Suppressor macrophage (primary cell): ENCODE data around the gene ELMO2.

Source experiments
- DNase-seq, 4 experiments: peaks; one replicate each; pipeline ENCODE4 v3.0.0-alpha.2; 2020 to 2022

The ELMO2 gene

DNA sequence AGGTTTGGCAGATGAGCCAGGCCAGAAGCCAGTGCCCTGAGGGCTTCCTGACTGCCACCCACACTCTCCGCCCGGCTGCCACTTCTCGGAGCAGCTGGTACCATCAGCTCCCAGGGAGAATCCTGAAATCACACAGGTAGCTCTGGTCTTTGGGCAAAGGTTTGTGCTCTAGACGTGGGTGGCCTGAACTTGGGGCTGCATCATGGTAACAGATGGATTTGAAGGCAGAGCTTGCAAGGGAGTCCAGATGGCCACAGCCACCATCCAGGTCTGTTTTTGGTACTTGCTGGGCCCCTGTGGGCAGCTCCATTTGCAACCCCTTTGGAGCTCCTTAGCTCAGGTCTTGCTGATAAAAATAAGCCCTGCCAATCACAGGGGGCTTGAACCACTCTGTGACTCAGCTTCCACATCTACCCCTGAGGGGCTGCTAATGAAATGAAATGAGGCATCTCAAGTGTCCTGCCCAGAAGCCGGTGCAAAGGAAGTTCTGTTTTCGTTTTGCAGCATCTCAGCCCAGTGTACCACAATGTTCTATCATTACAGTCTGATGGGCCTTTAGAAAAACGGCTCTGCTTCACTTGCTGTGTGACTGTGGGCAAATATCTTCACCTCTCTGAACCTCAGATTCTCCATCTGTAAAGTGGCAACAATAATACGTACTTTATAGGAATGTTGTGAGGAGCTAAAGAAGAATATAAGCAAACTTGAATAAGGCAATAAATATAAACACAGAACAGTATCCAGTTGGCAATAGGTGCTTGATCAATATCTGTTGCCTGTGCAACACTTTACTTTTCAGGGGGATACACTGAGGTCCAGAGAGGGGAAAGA lies 73.0 kb downstream of the ELMO2 start:
- no peak for DNase-seq

DNA sequence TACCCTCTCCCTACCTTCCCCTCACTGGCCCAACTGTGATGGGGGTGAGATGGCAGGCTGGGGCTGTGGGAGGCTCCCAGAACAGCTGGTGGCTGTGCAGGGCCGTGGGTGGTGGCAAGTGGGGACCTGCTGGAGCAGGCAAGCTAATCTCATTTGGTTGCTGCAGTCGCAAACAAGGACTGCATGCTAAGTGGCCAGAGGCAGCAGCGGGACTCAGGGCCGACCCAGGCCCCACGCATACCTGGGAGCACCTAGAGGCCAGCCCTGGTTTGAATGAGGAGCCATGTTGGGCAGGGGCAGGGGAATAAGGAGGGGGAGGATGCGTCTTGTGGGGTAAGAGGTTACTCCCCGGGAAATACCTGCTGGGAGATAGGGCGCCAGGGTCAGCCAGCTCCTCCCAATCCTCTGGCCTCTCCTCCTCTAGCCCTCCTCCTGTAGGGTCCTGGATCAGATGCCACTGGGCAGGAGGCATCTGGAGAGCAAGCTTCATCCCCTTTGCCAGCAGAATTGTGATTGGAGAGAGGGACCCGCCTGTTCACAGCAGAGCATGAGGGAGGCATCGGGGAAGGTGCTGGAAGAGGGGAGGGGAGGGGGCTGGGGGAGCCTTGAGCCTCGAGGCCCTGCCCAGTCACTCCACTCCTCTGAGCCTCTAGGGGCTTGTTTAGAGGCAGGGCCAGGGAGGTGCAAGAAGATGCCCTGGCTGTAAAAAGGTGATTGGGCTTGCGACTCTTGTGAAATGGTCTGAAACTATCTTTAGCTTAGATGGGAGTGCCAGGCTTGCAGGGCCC lies 73.8 kb downstream of the ELMO2 start:
- DNase-seq, result no peak

DNA sequence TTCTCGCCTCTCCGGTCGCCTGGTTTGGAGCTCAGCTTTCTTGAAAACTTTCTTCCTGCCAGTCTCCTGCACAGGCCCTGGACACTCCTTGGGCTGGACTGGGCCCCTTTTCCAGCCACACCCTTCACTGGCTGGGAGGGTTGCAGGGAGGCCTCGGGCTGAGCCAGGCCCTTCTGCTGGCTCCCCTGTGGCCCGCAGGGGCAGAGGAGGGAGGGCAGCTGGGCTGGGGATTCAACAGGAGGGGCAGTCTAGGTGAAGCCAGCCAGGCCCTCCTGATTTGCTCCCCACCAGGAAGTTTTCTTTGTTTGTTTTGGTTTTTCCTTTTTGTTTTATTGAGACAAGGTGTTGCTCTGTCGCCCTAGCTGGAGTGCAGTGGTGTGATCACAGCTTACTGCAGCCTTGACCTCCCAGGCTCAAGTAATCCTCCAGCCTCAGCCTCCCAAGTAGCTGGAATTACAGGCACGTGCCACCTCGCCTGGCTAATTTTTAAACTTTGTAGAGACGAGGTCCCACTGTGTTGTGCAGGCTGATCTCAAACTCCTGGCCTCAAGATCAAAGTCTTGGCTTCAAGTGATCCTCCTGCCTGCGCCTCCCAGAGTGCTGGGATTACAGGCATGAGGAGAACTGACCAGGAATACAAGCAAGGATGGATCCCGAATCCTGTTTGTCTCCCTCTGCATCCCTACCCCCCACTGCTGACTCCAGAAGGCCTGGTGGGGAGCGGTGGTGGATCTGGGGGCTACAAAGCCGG lies 74.6 kb downstream of the ELMO2 start:
- DNase-seq, result no peak

DNA sequence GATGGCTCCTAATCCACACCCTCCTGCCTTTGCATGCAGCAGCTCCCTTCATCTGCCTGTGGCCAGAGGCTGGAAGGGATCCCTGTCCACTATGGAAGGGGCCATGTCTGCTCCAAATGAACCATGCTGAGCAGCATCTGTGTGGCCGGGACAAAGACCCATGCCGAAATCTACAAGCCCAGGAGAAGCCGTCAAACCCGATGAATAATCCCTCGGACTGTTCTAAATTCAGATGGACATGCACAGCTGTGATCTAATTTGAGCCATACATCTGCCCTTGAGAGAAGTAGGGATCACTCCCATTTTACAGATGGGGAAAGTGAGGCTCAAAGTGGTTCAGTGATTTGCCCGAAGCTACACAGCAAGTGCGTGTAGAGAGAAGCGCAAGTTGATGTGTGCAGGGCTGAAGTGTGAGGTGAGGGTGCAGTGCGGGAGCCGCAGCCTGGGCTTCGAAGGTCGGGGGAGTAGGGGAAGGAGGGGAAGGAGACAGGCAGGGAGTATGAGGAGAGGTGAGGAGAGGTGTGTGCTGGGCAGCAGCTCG lies 75.5 kb downstream of the ELMO2 start:
- no peak for DNase-seq

DNA sequence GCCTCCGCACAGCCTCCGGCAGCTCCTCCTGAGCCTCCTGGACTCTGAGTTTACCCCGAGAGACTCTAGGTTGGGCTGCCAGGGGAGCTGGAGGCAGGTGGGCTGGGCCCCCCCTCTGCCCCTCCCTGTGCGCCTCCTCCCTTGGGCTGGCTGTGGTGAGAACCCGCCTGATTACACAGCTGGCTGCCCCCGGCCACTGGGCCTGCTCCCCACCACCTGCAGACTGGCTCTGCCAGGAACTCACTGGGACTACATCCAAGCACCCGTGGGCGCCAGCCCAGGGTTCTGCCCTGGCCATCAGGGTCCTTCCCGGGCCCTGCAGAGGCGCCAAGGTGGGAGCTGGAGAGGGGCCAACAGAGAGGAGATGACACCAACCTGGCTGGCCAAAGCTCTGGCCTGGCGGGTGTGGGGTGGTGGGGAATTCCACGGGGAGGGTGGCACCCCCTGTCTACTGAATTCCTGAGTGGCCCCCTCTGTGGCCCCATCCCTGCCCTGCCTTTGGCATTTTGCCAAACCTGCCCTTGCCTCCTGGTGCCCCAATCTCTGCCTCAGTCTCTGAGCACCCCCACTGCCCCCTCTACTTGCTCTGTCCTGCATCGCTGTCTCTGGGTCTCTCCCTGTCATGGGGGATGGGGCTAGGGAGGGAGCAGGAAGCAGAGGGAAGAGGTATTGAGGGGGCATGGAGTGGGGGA lies 76.2 kb downstream of the ELMO2 start:
- DNase-seq, result no peak

DNA sequence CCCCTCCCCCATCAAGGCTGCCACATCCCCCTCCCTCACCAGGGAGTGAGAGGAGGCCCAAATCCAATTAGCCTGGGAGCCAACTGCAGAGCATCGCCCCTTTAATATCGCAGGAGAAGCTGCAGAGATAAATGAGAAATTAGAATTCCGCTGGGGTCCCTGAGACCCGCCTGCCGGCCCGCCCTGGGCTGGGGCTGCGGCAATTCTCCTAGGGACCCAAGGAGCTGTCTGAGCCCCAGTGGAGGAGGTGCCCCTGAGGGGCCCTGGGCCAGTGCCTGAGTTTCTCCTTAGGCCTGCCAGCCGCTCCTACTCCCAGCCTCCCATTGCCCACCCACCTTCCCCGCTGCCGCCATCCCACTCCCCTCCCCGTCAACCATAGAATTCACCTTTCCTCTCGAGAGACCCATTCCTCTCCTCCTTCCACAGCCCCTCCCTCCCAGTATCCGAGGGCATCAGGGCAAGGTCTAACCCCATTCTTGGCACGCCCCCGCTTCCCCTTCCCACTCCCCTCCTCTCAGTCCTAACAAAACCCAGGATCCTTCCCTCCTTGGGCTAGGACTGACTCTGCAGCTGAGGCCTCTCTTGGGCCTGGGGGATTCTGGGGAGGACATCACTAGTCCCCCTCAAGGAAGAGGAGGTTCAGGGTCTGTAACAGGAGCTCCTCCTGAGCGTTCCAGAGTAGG lies 78.1 kb downstream of the ELMO2 start:
- DNase-seq, result no peak

DNA sequence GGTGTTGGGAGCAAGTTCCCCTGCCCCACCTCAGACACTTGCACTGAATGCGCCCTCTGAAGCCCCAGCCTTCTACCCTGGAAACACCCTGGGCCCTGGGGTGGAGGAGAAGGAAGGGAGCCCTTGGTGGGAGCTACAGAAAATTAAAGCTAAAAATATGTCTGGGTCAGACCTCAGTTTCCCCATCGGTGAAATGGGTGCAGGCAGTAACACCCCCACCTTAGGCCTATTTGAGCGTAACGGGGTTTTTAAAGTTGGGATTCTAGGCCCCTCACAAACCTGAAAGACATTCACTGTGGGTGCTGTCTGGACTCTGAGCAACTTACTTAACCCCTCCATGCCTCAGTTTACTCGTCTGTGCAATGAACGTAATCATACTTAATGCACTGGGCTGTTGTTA lies 78.9 kb downstream of the ELMO2 start:
- no peak for DNase-seq

DNA sequence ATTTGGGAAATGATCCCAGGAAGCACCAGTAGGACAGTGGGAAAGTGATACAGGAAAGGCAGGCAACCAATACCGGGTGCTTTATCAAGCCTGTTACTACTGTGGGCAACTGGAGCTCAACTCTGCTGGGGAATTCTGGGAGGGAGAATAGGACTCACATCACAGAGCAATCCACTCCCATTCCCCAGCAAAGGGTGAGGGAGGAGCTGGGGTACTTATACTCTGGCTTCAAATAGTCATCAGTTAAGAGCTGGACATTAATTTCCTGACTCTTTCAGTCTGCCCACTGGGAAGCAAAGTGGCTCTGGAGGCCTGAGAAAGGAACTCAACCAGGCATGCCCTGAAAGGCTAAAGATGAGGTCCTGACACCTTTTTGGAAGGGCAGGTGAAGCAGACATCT lies 80.6 kb downstream of the ELMO2 start:
- no peak for DNase-seq

DNA sequence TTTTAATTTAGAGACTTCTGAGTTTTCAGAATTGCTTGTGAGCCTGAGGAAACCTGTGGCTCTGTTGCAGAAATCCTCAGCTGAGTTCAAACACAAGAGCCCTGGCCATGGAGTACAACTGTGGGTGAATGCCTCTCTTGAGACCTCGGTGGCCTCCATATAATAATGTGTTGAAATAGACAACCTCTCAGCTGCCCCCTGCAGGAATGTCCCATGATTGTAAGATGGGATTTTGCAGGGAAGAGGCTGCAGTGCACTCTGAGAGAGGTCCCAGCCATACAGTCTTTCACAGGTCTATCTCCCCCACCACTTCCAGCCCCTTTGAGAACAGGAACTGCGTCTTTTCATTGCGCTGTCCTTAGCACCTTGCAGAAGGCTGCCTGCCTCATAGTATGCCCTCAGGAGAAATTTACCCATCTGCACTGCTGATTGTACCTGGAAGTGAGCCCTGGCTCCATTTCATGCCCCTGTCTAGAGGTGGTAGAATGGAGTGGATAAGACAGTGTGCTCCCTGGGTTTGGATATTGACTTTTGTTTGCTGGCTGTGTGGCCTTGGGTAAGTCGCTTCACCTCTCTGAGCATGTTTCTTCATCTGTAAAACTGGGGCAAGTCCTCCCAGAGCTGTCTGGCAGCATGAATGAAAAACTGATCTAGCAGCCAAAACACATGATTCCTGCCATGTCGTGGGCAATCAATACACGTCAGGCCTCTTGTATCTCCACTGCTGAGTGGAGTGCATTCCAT lies 81.3 kb downstream of the ELMO2 start:
- peak; percentile 37 to 64 (median 54) for DNase-seq

DNA sequence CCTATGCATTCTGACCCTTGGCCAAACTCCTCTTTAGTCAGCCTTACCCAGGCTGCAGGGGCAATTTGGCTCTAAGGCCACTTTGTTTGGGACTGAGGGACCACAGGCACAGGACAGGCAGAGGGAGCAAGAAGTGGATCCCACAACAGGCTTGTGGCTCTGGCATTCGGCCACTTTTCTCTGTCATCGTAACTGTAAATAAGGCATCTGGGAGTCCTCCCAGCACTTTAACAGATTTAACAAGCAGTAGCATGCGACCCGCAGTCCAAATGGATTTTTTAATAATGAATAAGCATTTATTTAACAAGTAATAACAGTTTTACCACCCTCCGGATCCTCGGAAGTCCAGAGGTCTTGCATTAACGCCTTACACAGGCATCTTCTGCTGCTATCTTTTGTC lies 82.0 kb downstream of the ELMO2 start:
- DNase-seq, result no peak

DNA sequence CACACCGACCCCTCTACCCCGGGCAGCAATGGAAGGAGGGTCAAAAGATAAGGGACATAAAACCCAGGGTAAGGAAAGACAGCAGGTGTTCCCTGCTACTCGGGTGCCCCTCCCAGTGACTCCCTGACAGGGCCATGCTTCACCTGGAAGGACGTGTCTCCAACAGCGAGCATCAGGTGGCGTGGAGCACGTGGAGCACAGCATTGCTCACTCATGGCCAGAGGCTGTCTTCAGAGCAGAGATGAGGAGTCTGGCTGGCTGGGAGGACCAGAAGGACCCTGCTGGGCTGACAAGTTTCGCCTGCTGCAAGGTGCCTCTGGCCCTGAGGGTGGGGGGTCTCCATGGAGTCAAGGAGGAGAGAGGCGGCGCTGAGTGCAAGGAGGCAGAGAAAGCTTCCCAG lies 82.9 kb downstream of the ELMO2 start:
- DNase-seq, result no peak

DNA sequence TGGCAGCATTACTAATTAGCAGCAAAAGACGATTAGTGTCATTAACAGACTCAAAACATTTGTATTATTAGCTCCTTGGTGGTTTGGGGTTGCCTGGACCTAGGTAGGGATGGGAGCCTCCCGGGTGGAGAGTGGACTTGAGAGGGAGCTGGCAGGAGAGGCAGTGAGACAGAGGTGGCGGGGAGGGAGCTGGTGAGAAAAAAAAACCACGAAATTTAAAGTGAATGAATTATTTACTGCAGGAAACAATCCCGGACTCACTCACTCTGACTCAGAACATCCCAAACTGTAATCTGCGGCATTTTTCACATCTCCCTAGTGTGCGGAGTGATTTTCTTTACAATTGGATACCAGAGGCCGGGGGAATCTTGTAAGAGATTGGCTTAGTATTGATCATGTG lies 83.8 kb downstream of the ELMO2 start:
- DNase-seq, result no peak

DNA sequence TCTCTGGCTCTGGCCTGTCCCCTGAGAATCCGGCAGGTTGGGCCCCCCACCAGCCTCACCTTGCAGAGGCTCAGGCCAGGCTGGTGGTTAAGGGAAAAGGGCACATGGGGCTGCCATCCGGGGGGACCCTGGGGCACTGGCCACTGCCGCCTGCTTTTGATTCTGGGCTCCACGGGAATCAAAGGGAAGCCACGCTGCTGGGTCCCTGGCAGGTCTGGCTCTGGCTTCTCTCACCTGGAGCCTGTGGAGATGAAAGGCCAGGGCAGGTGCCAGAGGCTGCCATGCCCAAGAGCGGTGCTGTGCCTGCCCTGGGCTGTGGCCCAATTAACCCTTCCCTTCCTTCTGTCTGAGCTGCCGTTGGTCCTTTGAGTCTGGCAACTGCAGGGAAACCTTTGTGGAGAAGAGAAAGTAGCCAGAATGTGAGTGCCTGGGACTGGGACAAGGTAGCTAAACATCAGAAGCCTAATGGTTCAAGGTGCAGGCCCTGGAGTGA lies 88.7 kb downstream of the ELMO2 start:
- DNase-seq, result no peak

DNA sequence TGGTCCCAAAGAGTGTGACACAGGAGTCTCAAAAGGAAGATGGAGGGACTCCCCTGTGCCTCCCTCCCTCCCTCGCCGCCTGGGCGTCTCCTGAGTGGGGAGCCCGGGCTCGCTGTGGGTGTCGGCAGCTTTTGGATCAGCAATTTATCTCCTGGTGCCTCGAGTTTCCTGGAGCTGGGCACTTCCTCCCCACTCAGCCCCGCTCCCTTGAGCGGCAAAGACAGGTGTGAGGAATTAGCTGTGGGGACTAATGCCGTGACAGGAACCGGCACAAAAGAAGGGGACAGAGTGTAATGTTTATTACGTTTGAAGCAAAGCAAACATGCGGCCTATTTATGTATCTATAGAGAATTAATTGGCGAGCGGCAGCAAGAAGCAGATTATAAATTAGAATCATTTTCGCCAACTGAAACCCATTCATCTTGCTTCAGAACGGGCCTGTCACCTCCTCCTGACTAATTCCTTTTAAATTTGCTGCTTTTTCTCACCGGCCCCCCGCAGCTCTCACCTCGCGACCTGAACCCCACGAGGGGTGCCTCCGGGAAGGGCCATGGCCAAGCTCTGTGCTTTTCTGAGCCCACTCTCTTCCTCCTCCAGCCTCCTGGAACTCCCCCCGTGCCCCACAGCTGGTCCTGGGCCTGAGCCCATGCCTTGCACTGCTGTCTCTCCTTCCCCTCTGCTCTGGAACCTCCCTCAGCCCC lies 89.3 kb downstream of the ELMO2 start:
- DNase-seq, result no peak
